ENCODE measurements around the gene RPL22.

The RPL22 gene

GRCh38 chr1:6175411-6175828 is 24.0 kb downstream of the RPL22 start:
- no peak overlapping the region for H3K4me3 ChIP-seq (ENCODE audit: low read depth, low read length)

DNA sequence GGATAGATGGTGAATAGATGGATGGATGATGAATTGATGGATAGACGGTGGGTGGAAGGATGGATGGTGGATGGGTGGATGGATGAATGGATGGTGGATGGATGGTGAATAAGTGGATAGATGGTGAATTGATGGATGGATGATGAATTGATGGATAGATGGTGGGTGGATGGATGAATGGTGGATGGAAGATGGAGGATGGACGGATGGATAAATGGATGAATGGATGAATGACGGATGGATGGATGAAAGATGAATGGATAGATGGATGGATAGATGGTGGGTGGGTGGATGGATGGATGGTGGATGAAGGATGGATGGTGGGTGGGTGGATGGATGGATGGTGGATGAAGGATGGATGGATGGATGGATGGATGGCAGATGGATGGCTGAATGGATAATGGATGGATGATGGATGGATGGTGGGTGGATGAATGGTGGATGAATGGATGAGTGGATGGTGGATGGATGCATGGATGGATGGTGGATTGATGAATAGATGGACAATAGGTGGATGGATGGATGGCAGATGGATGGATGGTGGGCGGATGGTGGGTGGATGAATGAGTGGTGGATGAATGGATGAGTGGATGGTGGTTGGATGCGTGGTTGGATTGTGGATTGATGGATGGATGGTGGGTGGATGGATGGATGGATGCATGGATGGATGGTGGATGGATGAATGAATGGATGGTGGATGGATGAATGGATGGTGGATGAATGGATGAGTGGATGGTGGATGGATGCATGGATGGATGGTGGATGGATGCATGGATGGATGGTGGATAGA is 24.6 kb downstream of the RPL22 start:
- H3K4me3 ChIP-seq (ENCODE audit: low read depth, low read length) = no peak overlapping the region

DNA sequence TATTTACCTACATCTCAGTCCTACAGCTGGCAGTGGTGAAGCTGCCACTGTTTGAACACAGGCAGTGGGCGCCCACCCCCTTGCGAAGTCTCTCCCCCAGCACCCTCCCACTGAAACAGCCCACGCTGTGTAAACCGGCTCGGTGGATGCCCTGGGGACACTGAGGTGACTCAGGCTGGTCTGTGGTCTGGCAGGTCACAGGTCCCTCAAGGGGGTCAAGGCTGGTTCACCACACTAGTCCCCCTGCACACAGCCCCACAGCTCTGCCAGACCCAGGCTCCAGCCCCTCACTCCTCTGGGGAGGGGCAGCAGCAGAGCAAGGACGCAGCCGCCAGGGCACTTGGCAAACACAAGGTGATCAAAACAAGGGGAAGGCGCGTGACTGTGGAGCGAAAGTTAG is 26.8 kb downstream of the RPL22 start:
- no peak overlapping the region for H3K4me3 ChIP-seq (ENCODE audit: low read depth, low read length)

DNA sequence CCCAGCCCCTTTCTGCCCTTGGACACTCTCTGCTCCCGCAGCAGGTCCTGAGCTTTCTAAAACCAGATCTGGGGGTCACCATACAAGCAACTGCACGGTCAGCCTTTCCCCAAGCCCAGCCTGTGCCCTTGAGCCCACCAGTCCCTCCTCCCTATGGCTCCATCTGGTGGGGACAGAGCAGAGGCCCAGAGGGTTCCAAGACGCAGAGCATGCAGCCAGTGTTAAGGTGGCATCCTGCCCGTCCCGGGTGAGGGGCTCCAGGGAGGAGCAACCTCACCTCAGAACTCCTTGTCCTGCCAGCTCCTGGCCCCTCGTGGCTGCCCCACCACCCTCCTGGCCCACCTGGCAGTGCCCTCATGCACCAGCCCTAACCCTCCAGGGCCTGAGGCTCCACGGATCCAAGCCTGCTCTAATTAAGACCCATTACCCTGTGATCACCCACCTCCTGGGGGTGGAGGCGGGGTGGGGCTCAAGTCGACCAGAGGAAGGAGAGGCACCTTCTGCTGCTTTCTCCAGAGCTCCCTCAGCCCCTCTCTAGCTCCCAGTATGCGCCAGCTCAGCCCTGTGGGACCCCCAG is 27.8 kb downstream of the RPL22 start:
- H3K4me3 ChIP-seq (ENCODE audit: low read depth, low read length) = no peak overlapping the region

DNA sequence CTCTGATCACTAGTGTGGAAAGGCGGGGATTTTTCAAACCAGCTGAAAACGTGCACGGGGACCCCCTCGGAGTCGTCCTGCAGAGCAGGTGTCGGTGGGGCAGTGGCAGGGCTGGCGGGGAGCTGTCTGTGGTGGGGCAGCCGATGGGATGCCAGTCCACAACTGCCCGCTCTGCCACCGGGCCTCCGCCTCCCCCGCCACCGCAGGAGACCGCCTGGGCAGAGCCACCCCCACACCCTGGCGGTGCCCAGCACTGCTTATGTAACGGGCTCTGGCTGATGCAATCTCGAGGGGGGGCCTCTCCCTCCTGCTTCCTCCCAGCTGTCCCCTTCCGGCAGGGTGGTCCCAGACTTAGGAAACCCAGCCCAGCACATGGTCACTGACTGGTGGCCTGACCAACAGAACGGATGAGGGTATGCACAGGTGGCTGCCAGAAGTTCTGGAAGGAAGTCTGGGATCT is 28.6 kb downstream of the RPL22 start:
- H3K4me3 ChIP-seq (ENCODE audit: low read depth, low read length) = no peak overlapping the region

- no peak overlapping the region for H3K4me3 ChIP-seq (ENCODE audit: low read depth, low read length)
Measured at GRCh38 chr1:6170116-6170741, 29.2 kb downstream of the RPL22 start.

GRCh38 chr1:6168947-6169586 is 30.3 kb downstream of the RPL22 start:
- H3K4me3 ChIP-seq (ENCODE audit: low read depth, low read length) = no peak overlapping the region

DNA sequence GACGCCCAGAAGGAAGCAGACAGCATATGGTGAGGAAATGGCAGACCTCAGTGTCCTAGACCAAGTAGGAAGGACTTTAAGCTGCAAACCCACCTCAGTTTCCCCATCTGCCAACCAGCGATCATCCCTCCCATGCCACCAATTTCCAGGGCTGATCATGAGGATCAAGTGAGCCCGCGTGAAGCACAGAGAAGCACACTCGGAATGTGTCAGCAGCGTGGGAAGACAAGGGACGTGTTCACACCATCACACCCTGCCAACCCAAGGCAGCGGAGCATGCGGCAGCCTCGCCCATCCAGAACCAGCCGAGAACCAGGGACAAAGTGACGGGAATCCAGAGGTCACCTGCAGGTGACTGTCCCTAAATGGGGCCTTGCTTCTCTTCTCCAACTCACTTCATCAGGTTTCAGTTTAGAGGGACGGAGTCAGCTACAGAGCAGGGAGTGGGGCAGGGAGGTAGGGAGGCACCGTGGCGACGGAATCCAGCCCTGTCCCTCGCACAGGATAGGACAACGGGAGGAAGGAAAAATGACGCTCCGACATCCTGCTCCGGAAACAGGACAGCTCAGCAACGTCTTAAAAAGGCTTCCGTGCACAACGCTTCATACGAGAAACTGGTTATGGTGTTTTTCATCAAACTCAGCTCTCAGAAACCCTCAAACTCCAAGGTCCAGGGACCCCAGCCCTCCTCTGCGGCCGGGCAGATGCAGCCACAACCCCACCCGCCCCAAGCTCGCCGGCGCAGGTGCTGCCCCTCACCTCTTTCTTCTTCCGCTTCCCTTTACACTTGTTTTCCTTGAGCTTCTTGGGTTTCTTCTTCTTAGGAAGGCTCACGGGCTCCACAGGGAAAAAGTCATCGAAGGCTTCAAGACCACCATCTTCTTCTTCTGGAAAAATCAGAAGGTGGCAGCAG is 31.7 kb downstream of the RPL22 start:
- H3K4me3 ChIP-seq (ENCODE audit: low read depth, low read length) = no peak overlapping the region

DNA sequence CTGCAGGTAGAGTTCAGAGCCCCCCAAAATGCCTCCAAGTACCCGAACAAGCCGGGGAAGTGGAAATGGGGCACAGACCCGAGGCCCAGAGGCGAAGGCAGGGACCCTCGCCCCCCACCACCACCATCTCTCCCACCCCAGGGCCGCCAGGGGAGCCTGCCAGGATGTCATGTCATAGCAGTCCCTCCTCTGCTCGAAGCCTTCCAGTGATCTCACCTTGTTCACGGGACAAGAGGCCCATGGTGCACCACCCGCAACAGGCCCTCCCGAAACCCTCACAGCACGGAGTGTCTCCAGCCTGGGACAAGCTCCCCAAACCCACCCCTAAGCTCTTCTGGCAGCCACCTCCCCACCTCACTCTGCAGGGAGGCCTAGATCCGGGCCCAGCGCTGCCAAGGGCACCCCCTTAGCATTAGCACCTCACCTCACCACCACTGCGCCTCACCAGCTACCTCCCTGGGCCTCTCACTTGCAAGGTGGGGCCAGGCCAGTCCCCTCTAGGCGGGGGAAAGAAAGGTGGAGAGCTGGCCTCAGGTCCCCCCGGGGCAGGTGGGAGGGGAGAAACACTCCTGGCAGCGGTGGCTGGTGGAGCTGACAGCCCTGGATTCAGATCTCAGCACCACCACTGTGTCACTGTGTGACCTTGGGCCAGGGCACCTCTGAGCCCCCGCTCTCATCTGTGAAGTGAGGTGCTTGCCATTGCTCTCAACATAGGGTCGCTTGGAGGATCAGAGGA is 32.6 kb downstream of the RPL22 start:
- no peak overlapping the region for H3K4me3 ChIP-seq (ENCODE audit: low read depth, low read length)

DNA sequence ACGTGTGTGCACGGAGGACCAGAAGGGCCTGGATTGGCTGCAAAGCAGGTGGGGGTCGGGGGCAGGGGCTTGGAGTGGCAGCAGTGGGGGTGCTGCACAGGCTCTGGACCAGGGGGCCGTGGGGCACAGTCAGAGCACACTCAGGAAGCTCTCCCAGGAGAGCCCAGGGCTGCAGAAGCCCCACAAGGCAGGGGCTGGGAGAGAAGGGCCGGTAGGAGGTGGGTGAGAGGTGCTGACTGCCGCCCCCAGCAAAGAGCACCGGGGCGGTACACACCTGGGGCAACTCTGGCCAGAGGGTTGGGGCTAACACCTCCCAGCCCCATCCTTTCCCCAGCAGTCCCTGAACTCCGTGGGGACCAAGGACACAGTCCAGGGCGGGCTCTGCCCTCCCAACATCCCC is 33.2 kb downstream of the RPL22 start:
- no peak overlapping the region for H3K4me3 ChIP-seq (ENCODE audit: low read depth, low read length)

DNA sequence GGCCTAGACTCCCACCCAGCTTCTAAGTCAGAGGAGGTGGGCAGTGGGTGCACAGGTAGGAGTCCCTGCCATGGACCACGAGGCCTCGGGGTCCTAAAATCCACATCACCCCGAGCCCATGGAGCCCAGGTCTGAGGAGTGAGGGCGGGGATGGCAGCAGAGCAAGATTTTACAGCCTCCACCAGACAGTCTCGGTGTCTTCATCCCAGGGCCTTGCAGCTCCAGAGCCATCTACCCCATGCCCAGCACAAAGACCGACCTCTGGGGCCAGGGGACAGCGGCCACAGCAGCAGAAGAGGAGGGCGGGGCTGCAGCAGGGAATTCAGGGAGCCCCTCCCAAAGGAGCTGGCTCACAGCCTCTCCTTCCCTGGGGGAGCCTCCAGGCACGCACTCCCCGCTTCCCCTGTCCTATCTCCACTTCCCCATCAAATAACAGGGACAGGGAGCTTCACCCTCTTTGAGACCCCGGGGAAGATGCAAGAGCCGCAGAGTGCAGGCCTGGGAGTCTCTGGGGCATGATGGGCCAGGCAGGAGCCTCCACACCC is 33.9 kb downstream of the RPL22 start:
- no peak overlapping the region for H3K4me3 ChIP-seq (ENCODE audit: low read depth, low read length)

DNA sequence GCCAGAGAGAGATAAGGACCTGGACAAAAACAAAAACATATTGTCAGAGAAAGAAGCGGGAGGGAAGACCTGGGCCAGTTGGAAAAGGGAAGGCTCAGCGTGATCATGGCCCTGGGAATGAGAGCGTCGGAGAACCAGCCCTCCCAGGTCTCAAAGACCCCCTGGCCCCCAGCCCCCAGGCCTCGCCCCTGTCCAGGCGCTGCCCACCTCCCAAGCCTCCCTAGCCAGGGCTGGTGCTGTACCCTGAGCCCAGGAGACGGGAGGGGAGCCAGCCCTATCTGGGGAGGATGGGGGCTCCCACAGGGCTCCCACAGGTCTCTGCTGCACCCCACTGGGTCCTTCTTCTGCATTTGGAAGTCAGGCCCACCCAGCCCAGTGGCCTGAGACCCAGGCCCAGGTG is 34.4 kb downstream of the RPL22 start:
- no peak overlapping the region for H3K4me3 ChIP-seq (ENCODE audit: low read depth, low read length)

GRCh38 chr1:6163973-6164617 is 35.3 kb downstream of the RPL22 start:
- H3K4me3 ChIP-seq (ENCODE audit: low read depth, low read length) = no peak overlapping the region

DNA sequence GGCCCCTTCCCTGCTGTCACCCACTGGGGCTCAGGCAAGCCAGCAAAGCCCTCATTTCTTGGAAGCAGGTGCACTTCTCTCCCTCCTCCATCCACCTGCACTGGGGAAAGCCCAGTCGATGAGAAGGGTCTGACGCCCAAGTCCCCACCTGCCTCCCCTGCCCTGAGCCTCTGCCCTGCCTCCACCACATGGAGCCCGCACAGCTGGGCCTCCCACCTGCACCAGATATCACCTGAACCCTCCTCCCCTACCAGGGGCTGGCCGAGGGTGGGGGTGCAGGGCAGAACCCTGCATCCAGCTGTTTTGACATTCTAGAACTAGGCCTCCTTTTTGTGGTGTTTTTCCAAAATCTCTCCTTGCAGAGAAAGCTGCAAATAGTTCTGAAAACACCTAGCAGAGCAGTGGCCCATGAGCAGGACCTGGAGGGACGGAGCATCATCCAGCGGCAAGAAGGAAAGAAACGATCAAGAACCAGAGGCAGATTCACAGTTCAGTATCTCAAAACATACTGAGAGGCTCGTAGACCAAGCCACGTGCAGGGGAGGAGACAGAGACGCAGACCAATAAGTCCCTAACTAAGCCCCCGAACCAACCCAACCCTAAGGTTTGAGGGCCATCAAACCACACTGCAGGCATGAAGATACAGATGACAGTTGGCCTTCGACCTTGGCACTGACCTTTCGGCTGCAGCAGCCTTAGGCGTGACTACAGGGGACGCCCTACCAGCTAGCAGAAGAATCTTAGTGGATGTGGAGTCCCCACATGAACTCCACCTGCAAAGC is 36.0 kb downstream of the RPL22 start:
- H3K4me3 ChIP-seq (ENCODE audit: low read depth, low read length) = no peak overlapping the region

DNA sequence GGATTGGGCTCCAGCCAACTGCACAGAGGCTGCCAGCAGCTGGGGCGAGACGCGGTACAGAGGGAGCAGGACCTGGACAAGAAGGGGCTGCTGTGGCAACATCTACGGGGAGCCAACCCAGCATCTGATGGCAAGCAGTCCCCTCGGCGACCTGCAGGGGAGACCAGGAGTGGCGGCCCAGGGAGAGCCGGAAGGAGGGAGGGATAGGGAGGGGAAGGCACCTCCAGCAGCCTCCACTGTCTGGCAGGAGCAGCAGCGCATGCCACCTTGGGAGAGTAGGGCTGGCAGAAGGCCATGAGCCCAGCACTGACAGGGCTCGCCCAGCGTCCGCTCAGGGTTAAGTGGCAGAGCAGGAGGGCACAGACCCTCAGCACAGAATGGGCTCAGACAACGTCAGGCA is 36.6 kb downstream of the RPL22 start:
- no peak overlapping the region for H3K4me3 ChIP-seq (ENCODE audit: low read depth, low read length)

GRCh38 chr1:6162341-6162740 is 37.1 kb downstream of the RPL22 start:
- H3K4me3 ChIP-seq (ENCODE audit: low read depth, low read length) = no peak overlapping the region

- H3K4me3 ChIP-seq (ENCODE audit: low read depth, low read length) = no peak overlapping the region
Measured at GRCh38 chr1:6158181-6158580, 41.2 kb downstream of the RPL22 start.

DNA sequence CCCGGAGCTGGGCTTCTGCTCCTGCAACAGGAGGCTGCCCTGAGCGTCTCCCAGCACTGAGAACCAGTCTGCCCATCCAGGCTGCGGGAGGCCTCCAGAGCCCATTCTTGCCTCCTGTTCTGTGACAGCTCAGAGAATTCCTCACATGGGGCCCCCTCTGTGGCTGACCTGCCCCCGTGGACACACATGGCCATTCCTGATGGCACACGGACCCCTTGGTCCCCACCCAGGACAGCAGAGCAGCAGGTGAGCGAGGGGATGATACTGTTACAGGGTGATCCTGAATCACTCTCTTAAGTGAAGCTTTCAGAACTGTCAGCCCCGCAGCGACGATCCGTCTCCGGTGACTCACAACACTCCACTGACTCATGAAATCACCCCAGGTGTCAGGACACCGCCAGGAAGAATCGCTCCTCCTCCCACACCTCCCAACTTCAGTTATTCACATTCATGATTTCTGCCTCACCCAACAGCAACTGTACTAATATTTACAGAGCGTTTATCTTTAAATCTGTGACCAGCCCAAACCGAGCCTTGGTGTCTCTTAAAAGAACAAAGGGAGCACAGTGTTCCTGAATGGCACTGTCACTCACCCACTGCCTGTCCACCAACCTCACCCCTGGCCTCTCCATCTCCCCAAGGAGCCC is 41.7 kb downstream of the RPL22 start:
- H3K4me3 ChIP-seq (ENCODE audit: low read depth, low read length) = no peak overlapping the region

Data from iPS-11a (cell line).